ENCODE data around the gene ATR. TPM values are rescaled to one million over a fixed set of nuclear protein-coding genes. Genes with fewer than 3 reads are reported as not detected.
A peak's percentile ranks its signal among the peaks of the same experiment; 100 is the strongest.
"Not testable (repeated sequence)": the region's sequence is repeated elsewhere in the genome, so short reads cannot be mapped to it uniquely, and the experiment has no call there.

ATR gene
- total RNA-seq, 1 donor from 2014 or later = 36.1 TPM

DNA sequence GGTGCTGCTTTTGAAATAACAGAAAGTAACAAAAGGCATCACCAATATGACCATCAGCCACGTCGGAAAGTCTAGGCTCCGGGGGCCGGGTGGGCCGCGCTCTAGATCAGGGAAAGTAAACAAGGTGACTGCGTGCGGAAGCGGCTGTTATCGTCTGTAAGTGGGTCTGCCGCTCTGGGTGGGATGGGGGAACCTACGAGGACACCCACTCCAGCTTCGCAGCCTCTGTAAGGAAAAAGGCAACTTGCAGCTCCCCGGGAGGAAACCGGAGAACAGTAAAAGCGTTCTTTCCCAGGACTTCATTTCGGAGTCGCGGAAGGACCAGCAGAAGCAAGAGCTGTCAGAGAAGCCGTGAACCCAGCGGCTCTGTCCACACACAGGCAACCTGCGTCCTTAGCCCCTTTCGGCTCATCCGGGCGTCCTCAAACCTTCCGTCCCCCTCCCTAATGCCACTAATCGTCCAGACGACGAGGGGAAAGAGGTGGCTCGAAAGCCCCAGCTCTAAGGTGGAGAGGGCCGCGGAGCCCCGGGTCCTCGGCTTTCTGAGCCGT, 131.2 kb downstream of the ATR start:
- peak; percentile 55 for DNase-seq

DNA sequence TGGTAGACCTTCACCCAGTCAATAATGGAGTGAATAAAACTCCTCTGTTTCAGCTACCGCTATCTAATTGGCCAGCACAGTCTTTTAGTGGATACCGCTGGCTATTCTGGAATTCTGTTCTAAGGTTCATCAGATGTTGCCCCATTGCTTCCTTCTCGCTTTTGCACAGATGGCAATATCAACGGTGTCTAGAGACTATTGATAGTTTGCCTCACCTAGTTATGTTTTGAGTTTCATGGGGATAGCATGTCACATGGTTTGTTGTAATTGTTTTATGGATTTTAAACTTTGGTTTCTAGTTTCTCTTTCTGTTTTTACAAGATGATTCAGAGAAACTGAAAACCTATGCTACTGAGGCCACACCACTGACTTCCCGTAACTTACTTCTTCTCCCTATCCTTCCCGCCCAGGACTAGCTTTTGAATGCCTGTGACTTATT, 132.7 kb downstream of the ATR start:
- DNase-seq = peak; percentile 12

DNA sequence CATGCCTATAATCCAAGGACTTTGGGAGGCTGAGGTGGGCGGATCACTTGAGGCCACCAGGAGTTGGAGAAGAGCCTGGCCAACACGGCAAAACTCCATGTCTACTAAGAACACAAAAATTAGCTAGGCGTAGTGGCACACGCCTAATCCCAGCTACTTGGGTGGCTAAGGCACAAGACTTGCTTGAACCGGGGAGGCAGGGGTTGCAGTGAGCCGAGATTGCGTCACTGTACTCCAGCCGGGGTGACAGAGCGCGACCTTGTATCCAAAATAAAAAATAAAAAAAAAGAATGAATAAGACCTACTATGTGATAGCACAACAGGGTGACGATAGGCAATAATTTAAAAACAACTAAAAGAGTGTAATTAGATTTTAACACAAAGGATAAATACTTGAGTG, 134.2 kb downstream of the ATR start:
- no peak for DNase-seq

DNA sequence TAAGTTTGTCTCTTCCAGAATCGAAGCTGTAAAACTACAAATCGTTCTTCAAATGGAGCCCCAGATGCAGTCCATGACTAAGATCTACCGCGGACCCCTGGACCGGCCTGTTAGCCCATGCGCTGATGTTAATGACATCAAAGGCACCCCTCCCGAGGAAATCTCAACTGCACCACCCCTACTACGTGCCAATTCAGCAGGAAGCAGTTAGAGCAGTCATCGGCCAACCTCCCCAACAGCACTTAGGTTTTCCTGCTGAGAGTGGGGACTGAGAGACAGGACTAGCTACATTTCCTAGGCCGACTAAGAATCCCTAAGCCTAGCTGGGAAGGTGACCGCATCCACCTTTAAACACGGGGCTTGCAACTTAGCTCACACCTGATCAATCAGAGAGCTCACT, 135.5 kb downstream of the ATR start:
- DNase-seq = not testable (repeated sequence)

DNA sequence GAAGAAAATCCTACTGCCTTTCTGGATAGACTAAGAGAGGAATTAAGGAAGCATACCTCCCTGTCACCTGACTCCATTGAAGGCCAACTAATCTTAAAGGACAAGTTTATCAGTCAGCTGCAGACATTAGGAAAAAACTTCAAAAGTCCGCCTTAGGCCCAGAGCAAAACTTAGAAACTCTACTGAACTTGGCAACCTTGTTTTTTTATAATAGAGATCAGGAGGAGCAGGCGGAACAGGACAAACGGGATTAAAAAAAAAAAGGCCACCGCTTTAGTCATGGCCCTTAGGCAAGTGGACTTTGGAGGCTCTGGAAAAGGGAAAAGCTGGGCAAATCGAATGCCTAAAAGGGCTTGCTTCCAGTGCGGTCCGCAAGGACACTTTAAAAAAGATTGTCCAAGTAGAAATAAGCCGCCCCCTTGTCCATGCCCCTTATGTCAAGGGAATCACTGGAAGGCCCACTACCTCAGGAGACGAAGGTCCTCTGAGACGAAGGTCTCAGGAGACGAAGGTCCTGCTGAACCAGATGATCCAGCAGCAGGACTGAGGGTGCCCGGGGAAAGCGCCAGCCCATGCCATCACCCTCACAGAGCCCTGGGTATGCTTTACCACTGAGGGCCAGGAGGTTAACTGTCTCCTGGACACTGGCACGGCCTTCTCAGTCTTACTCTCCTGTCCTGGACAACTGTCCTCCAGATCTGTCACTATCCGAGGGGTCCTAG, 138.9 kb downstream of the ATR start:
- not testable (repeated sequence) for DNase-seq

DNA sequence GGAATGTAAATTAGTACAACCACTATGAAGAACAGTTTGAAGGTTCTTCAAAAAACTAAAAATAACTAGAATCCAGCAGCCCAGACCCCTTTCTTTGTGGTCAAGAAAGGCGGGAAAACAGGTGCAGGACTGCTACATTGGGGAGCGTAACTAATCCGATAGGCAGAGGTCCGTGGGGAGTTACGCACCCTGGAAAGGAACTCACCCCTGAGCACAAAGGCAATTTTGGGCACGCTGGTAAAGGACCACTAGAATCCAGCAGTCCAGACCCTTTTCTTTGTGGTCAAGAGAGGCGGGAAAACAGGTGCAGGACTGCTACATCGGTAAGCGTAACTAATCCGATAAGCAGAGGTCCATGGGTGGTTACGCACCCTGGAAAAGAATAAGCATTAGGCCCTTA, 140.4 kb downstream of the ATR start:
- not testable (repeated sequence) for DNase-seq

DNA sequence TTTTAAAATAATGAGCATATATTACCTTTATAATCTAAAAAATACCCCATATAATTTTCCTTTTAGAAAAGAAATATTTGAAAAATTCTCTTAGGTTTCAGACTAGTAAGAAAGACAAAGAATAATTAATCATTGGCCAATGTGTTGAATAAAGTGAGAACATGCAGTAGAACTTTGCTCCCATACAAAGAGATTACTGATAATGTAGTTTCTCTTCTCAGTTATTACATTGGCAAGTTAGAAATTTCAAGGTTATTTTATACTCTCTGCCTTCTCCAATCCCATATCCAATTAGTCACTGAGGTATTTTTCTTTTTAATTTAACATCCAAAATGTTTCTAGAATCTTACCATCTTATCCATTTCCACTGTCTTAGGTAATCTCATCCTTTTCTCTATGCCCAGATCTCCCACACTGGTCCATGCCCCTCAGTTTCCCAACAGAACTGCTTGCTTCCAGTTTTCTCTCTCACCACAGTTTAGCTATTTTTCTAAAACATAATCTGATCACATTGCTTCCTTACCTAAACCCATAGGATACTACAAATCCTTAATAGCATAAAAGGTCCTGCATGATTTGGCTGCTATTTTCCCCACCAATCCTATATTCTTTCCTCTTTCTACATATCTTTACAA, 141.5 kb downstream of the ATR start:
- DNase-seq = no peak

DNA sequence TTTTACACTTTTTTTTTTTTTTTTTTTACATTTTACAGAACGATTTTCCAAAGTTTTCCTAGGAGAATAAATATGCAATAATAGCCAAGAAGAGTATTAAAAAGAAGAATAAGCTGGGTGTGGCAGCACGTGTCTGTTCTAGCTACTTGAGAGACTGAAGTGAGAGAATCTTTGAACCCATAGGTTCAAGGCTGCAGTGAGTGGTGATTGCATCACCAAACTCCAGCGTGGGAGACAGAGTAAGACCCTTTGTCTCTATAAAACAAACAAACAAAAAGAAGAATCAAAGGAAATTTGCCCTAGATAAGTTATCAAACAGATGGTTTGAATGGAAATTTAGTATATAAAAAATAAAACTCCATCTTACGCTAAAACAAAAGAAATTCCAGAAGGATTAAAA, 144.0 kb downstream of the ATR start:
- DNase-seq = peak; percentile 38

DNA sequence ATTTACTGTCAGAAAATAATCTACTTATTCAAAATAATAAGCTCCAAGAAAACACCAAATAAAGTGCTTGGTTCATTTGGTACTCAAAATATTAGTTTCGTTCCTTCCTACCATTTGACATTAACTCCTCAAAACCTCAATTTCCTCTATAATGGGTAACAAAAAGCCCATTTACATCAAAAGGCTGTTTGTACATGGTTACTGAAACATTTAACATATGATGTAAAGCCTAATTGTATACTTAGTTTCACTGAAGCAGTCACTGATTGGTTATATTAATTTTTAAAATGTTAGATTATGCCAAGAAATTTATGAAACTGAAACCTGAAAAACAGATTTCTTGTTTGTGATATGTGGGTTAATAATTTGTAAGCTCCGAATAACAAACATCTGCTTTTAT, 145.4 kb downstream of the ATR start:
- DNase-seq = no peak

DNA sequence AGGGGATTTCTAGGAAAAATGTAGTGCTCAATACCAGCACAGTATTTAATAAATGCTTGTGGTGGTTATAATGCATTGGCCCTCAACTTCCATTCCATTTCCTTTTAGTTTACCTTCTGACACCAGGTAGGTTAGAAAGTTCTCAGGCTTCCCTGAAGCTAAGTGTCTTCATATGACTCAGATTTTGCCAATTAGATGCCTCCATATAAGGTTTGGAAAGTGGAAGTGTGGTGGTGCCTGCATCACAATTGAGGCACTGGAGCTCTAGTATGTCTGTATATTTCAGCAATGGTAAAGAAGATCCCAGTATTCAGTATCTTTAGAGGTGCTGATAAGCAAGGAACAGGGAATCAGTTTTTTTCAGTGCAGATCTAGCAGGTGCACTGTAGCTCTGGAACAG, 149.0 kb downstream of the ATR start:
- DNase-seq = no peak

DNA sequence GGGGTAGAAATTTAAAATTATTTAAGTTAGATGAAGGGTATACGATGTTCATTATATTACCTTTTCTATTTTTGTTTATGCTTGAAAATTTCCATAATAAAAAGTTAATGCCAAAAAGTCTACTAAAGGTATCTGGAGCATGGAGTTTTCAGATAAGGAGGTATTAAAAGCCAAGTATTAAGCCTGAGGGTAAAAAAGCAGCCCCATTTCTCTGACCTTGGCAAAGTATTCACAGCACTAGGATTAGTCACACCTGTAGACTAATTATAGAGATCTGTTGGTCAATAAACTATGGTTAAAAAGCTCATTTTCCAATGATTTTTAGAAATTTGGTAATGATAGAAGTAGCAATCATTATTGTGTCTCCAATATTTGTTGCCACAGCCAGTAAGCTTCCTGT, 153.8 kb downstream of the ATR start:
- DNase-seq = no peak

DNA sequence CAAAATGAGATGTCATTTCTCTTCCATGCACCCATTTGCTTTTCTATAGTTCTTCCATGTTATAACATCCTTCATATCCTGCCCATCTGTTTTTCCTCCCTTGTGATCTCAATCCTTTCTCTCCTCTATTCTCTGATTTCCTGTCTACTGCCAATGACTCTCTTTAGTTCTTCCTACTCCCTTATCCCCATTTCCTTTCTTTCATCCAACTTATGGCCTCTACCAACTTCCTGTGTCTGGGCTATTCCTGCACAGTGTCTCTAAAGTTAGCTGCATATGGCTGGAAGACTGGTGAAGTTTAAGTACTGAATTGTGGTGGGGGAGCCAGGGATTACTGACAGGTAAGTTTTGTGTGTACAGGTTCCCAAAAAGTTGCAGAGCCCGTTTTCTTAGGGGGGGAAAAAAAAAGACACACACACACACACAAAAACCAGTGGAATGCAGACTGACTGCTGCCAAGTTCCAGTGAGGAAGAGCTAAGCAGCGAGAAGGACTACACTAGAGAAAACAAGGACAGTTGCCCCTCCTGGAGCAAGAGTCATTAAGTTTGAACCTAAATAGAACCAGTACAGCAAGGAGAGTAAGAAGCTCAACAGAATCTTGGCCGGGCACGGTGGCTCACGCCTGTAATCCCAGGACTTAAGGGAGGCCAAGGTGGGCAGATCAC, 159.5 kb downstream of the ATR start:
- peak; percentile 33 for DNase-seq

DNA sequence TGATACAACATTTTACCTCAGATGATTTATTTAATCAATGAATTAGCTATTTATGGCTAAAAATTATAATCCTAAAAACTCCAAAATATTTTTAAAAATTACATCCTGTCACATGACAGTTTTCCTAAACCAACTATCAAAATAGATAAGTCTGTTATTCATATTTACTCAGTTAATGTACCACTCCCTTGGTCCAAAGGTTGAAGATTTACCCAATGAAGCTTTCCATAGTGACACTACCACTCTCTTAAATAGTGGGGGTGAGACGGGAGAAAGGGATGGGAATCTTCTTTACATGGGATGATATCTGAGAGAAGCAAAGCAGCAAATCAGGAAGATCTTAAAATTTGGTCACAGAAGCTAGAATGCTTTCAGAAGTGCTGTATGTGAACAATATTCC, 161.2 kb downstream of the ATR start:
- no peak for DNase-seq

DNA sequence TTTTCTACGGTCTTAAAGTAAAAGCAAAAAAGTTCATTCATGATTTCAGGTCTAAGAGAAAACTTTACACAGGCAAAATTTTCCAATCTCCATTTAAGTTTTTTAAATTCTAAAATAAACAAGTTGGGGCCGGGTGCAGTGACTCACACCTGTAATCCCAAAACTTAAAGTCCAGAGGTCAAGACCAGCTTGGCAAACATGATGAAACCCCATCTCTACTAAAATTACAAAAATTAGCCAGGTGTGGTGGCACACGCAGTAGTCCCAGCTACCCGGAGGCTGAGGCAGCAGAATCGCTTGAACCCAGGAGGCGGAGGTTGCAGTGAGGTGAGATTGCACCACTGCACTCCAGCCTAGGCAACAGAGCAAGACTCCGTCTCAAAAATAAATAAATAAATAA, 178.0 kb downstream of the ATR start:
- DNase-seq = not testable (repeated sequence)

Other genes starting within 250 kb of the ATR start
- 37.9 and 49.1 TPM in 2 replicates for gene XRN1, start 130.7 kb downstream of the ATR start, total RNA-seq
- gene PLS1, start 17.7 kb upstream of the ATR start, total RNA-seq = 0.85 and 2.2 TPM in 2 replicates
- gene TRPC1, start 145.3 kb upstream of the ATR start, total RNA-seq = 7.2 and 14.0 TPM in 2 replicates